ENCODE data around the gene TVP23A.

DNA sequence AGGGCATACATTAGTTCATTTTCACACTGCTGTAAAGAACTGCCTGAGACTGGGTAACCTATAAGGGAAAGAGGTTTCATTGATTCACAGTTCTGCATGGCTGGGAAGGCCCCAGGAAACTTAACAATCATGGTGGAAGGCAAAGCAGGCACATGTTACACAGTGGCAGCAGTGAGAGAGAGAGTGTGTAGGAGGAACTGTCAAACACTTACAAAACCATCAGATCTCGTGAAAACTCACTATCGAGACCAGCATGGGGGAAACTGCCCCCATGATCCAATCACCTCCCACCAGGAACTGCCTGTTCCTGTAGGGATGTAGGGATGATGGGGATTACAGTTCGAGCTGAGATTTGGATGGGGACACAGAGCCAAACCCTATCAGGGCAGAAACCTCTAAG is 57.7 kb downstream of the TVP23A start:
- TF ChIP-seq, protein P1, sequence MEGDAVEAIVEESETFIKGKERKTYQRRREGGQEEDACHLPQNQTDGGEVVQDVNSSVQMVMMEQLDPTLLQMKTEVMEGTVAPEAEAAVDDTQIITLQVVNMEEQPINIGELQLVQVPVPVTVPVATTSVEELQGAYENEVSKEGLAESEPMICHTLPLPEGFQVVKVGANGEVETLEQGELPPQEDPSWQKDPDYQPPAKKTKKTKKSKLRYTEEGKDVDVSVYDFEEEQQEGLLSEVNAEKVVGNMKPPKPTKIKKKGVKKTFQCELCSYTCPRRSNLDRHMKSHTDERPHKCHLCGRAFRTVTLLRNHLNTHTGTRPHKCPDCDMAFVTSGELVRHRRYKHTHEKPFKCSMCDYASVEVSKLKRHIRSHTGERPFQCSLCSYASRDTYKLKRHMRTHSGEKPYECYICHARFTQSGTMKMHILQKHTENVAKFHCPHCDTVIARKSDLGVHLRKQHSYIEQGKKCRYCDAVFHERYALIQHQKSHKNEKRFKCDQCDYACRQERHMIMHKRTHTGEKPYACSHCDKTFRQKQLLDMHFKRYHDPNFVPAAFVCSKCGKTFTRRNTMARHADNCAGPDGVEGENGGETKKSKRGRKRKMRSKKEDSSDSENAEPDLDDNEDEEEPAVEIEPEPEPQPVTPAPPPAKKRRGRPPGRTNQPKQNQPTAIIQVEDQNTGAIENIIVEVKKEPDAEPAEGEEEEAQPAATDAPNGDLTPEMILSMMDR (IDR thresholded peaks at IDR 0.05 in 4 of 5, conservative IDR thresholded peaks at IDR 0.05 in 1 of 5) = no peak
- no peak for TF ChIP-seq POLR2A (IDR thresholded peaks at IDR 0.05)

Data from gastrocnemius medialis (tissue), 4 donors.